Measurements from ENCODE around the gene TEX19. TPM values are rescaled to one million over a fixed set of nuclear protein-coding genes. Genes with fewer than 3 reads are reported as not detected.

The TEX19 gene
- total and polyA plus RNA-seq, 10 donors, result not detected

- intact Hi-C loops (cut with DNase I; ENCODE audit: low total_unique reads), result no loop called here
- TF ChIP-seq POLR2AphosphoS5 (IDR thresholded peaks at IDR 0.05), result no peak
- DNase-seq, result no peak
- WGBS, 5 donors, result 92 to 94% (median 93%) methylated on average over 13 of the region's 13 CpGs
- Histone ChIP-seq H3K27me3 (replicated peaks in 1 of 7) (peaks cover 0 to 64% (median 21%) of the 10 kb centered on the region in 7 donors), H3K9me3 (no peaks in the 10 kb centered on the region), H3K36me3 (peaks cover 0 to 10% (median 0%) of the 10 kb centered on the region in 6 donors), H3K4me1 (peaks cover 0 to 30% (median 22%) of the 10 kb centered on the region in 6 donors), H3K27ac (no peak overlapping the region), H3K4me3 (no peak overlapping the region)
Observed at GRCh38 chr17:82311971-82312370, 47.1 kb upstream of the TEX19 start.

DNA sequence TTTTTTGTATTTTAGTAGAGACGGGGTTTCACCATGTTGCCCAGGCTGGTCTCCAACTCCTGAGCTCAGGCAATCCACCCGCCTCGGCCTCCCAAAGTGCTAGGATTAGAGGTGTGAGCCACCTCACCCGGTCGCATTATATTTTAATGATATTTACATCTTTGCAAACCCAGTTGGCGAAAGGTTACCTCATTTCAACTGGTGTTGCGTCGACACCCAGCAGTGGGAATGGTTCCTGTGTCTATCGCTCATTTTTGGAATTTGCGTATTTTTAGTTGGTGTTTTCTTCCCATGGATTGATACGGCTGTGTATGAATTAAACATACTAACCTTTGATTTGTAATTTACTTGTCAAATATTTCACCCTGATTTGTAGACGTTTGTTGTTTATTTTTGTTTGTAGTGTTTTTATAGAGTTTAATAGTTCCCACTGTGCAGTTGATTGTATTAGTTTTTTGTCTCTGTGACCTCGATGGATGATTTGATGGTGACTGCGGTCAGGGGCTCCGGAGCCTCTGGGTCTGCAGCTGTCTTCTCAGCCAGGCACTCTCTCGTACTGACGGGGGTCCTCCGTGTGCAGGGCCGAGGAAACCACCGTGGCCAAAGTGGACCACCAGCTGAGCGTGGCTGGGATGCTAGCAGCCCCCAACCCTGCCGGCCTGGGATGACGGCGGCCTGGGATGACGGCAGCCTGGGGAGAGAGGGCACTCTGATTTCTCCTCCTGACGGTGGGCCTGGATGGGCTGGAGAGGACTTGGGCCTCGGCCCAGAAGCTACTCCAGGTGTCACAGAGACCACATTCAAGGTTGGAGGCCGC is 45.6 kb upstream of the TEX19 start:
- Histone ChIP-seq H3K4me3 (no peak overlapping the region), H3K27me3 (replicated peaks in 1 of 7) (peaks cover 0 to 68% (median 21%) of the 10 kb centered on the region in 7 donors), H3K27ac (no peak overlapping the region), H3K9me3 (no peaks in the 10 kb centered on the region), H3K36me3 (peaks cover 0 to 10% (median 0%) of the 10 kb centered on the region in 6 donors), H3K4me1 (peaks cover 0 to 38% (median 24%) of the 10 kb centered on the region in 6 donors)
- no peak for DNase-seq
- WGBS, 5 donors, result 82 to 90% (median 88%) methylated on average over 22 to 28 of the region's 28 CpGs
- TF ChIP-seq CTCF (IDR thresholded peaks at IDR 0.05 in 8 of 11, conservative IDR thresholded peaks at IDR 0.05 in 3 of 11) (no peak), POLR2A (IDR thresholded peaks at IDR 0.05) (no peak), POLR2AphosphoS5 (IDR thresholded peaks at IDR 0.05) (no peak)
- intact Hi-C loops (cut with DNase I; ENCODE audit: low total_unique reads), result no loop called here

DNA sequence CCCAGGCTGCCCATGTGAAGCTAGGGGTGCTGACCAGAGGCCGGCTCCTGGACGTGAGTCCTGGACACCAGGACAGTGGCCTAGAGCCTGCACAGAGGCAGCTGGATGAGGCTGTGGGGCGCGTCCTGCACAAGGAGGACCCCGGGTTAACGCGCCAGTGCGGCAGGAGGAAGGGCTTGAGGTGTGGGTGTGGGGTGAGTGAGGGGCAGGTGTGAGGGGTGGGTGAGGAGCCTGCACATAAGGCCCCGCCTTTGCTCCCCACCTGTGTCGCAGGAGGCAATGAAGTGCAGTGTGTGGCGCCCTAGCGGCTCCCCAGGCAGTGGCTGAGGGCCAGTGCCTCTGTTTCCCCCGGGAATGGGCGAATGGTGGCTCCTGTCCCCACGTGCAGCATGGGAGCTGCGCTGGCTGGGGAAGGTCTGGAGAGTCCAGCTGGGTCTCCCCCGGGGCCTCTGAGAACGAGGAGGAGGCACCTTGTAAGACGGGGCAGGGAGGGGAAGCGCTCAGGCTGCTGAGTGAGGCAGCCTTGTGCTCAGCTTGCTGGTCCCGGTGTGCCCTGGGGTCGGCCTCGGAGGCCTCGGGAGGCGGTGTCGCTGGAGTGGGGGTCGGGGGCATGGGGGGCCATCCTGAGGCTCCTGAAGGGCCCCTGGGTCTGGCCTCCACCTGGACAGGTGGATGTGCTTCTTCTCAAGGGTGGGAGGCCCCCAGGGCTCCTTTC is 44.9 kb upstream of the TEX19 start:
- Histone ChIP-seq H3K27me3 (replicated peaks in 1 of 7) (peaks cover 0 to 66% (median 21%) of the 10 kb centered on the region in 7 donors), H3K27ac (peak overlapping the region in 1 of 8 donors; percentile 81), H3K36me3 (peaks cover 0 to 10% (median 0%) of the 10 kb centered on the region in 6 donors), H3K4me3 (no peak overlapping the region), H3K9me3 (no peaks in the 10 kb centered on the region), H3K4me1 (peaks cover 0 to 38% (median 22%) of the 10 kb centered on the region in 6 donors)
- DNase-seq, result peak; percentile 73
- TF ChIP-seq CTCF (IDR thresholded peaks at IDR 0.05 in 8 of 11, conservative IDR thresholded peaks at IDR 0.05 in 3 of 11) (no peak), POLR2AphosphoS5 (IDR thresholded peaks at IDR 0.05) (peak in 1 of 3 donors; percentile 13)
- WGBS, 5 donors, result 61 to 74% (median 64%) methylated on average over 19 to 27 of the region's 27 CpGs
- intact Hi-C loops (cut with DNase I; ENCODE audit: low total_unique reads), result no loop called here

DNA sequence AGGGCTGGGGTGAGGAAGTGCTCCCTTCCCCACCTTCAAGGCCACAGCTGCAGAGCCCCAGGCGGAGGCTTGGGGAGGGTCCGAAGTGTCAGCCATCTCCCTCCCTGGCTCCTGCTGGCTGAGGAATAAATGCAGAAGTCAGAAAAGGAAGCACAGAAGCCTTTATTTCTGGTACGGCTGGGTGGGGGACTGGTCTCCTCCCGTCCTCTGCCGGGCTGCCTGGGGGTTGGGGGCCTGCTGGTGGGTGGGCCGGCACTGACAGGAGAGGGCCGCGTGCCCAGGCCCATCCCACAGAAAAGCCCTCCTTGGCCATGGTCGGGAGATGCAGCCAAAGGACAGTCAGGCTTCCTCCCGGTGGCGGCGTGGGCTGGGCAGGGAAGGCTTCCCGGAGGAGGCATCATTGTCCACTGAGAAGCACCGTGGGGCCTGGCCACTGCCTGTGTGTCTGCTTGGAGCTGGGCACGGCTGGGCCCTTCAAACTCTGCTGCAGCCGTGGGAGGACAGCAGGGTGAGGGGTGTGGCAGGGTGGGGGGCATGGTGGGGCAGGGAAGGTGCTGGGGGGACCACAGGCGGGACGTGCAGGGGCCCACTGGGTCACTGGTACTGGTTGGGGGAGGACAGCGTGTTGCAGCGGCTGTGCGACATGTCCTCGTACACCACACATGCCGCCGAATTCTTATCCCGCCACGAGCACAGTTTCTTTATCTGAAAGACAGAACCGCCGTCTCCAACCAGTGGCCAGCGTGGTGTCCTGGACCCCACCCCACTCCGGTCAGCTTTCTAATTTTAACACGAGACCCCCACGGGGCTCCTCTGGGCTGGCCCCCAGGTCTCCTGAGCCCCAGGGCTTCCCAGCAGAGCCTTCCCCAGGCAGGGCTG is 44.1 kb upstream of the TEX19 start:
- TF ChIP-seq POLR2AphosphoS5 (IDR thresholded peaks at IDR 0.05), result peak in 1 of 3 donors; percentile 47
- TF ChIP-seq POLR2A (IDR thresholded peaks at IDR 0.05), result no peak
- Histone ChIP-seq H3K27ac (peak overlapping the region in 3 of 8 donors; percentile 81 to 88 (median 83)), H3K9me3 (no peaks in the 10 kb centered on the region), H3K4me3 (peak overlapping the region in 6 of 8 donors; percentile 28 to 69 (median 36)), H3K27me3 (replicated peaks in 1 of 7) (peaks cover 0 to 60% (median 21%) of the 10 kb centered on the region in 7 donors), H3K4me1 (peaks cover 0 to 38% (median 22%) of the 10 kb centered on the region in 6 donors), H3K36me3 (peaks cover 0 to 10% (median 0%) of the 10 kb centered on the region in 6 donors)
- DNase-seq, result no peak
- whole genome bisulfite sequencing, 5 donors, result 35 to 44% (median 37%) methylated on average over 20 to 32 of the region's 32 CpGs
- intact Hi-C loops (cut with DNase I; ENCODE audit: low total_unique reads), result no loop called here

All from spleen (tissue), 11 donors.